ENCODE data around the gene DLX3.

Gene DLX3

DNA sequence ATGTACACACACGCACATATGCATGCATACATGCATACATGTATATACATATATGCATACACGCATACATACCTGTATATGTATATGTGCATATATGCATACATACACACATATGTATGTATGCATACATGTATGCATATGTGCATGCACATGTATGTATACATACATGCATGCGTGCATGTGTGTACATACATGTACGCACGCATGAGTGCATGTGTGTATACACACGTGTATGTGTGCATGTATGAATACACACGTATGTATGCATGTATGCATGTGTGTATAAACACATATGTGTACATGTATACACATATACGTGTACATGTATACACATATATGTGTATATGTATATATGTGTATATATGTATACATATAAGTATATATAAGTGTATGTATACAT lies 28.5 kb upstream of the DLX3 start:
- no peak for DNase-seq

DNA sequence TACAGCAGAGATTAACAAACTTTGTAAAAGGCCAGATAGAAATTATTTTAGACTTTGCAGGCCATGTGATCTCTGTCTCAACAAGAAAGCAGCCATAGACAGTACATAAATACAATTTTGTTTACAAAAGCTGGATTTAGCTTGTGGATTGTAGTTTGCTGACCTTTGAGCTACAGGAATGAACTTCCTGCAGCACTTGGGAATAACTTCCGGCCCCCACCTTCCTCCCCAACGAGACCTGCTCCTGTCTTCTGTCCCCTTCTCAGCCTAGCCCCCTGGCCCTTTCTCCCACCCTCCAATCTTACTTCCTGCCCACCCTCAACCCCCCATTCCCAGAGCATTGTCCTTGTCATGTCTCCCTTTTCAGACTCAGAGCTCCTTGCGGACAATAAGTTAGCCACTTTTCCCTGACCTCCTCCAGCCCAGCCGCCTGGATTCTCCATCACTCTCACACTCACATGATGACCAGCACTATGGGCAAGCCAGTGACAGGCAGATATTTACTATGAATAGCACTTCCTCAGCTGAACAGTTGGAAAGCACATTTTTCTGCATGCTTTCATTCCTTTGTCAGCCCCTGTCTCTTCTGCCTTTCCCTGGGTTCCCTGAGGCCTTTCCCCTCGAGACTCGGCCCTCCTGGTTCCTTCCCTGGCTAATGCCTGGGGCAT lies 27.6 kb upstream of the DLX3 start:
- DNase-seq = no peak

DNA sequence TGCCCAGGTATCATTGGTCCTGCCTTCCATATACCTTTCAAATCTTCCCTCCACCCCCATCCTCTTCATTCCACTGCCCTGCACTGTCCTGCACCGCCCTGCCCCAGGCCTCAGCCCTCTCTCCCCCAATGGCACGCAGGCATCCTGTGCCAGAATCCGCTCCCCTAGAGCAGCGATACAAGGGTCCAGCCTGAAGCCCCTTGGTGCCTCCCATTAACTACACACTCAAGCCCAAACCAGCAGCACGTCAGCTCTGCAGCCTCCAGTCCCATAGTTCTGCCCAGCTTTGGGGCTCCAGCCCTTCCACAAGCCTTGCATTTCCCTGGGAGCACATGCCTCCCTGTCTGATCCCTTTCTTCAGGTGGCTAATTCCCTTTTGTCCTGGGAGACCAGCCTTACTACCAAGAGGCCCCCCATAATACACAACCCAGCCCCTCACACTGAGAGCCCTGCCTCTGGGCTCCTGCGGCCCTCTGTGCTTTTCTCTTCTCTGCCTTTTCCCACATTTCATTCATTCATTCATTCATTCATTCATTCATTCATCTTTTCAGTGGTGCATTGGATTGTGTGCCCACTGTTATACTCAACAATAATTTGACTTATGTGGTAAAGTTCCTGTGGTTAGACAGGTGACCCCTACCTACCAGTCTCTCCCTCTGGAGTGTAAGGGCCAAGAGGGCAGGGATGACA lies 26.8 kb upstream of the DLX3 start:
- DNase-seq = no peak

DNA sequence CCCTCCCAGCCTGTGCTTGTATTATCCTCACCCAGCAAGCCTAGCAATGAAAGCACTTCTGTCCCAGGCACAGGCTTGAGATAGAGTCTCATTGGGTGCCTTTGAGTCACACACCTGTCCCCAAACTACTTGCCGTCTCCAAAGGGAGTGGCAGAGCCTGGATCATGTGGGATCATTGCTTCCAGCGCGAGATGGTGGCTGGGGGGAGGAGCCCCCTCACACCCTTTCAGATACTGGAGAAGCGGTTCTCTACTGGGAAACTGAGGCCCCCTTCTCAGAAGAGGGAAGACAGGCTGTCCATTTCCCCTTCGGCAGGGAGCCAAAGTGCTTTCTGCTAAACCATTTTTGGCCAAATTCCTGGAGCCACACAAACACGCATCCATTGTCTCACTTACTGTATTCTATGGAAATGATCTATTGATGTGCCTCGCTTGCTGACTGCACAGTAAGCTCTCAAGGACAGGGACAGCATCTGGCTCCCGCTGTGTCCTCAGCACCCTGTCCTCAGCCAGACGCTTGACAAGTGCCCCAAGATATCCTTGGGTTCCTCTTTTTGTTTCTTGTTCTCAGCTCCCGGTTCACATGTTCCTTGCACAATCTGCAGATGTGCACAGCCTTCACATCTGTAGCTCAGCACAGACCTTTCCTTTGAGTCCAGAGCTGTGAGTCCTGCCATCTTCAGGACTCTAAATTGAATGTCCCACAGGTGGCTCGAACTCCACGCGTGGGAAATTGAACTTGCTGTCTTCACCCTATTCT lies 26.0 kb upstream of the DLX3 start:
- DNase-seq = no peak

DNA sequence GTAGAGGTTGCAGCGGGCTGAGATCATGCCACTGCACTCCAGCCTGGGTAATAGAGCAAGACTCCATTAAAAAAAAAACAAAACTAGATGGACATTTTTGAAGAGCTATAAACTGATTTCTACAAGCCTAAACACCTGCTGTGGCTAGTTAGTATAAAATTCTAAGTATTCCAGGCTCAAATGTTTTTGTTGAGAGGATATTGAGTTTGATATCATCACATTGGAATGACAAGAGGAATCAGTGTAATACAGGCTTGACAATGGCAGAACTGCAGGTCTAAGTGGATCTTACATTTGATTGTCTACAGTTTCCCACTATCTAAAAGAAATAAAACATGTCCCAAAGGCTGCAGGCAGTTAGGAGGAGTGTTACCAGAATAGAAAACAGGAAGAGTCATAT lies 23.9 kb upstream of the DLX3 start:
- DNase-seq = no peak

DNA sequence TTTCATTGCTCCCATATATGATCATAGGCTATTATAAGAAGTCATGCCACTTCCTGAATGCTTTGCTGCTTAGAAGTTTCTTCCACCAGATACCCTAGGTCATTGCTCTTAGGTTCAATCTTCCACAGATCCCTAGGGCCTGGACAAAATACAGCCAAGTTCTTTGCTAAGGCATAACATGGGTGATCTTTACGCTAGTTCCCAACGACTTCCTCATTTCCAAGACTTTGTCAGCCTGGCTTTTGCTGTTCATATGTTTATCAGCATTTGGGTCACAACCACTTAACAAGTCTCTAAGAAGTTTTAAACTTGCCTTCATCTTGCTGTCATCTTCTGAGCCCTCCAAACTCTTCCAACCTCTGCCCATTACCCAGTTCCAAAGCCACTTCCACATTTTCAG lies 20.1 kb upstream of the DLX3 start:
- no peak for DNase-seq

DNA sequence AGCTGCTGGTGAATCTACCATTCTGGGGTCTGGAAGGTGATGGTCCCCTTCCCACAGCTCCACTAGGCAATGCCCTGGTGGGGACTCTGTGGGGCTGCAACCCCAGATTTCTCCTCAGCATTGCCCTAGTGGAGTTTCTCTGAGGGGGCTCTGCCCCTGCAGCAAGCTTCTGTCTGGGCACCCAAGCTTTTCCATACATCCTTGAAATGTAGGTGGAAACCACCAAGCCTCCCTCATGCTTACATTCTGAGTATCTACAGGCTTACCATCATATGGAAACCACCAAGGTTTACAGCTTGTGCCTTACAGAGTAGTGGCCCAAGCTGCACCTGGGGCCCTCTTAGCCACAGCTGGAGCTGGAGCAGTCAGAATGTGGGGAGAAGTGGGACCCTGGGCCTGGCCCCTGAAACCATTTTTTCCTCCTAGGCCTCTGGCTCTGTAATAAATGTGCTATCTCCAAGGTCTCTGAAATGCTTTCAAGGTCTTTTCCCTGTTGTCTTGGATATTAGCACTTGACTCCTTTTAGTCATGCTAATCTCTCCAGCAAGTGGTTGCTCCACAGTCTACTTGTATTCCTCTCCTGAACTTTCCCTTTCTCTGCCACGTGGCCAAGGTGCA lies 19.6 kb upstream of the DLX3 start:
- DNase-seq = no peak

DNA sequence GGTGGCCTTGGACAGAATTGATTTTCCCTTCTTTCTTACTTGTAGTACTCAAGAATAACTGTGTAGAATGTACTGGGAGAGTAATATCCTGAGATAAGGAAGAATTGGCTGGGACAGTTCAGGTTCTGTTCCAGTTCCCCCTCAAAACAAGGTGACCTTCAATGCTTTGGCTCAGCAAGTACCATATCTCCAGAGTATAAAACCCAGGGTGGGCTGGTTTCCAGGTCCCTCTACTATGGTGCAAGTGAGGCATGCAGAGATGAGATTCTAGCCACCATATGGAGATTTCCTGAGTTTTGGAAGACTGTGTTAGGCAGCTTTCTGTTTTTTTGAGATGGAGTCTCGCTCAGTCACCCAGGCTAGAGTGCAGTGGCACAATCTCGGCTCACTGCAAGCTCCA lies 18.1 kb upstream of the DLX3 start:
- no peak for DNase-seq

DNA sequence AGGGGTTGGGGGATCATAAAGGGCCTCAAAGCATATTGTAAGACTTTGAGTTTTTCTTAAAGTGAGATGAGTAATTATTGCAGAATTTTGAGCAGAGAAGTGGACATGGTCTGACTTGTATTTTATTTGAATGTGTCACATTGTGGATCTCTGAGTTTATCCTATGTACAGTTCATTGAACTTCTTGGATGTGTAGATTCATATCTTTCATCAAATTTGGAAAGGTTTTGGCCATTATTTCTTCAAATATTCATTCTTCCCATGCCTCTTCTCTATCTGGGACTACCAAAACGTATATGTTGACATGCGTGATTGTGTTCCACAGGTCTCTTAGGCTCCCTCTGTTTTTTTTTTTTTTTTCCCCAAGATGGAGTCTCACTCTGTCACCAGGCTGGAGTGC lies 14.3 kb upstream of the DLX3 start:
- no peak for DNase-seq

DNA sequence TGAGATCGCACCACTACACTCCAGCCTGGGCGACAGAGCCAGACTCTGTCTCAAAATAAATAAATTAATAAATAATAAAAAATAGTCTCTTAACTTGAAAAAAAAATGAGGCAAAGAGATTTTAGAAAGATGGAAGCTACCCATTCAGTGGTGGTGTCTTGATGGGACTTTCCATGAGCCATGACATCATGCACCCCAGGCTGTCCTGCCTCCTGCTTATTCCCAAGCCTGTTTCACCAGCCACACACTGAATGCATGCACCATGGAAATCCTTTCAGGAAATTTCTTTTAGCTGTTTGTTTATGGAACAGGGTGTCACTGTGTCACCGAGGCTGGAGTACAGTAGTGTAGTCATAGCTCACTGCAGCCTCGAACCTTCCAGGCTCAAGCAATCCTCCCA lies 8.9 kb upstream of the DLX3 start:
- DNase-seq = no peak

DNA sequence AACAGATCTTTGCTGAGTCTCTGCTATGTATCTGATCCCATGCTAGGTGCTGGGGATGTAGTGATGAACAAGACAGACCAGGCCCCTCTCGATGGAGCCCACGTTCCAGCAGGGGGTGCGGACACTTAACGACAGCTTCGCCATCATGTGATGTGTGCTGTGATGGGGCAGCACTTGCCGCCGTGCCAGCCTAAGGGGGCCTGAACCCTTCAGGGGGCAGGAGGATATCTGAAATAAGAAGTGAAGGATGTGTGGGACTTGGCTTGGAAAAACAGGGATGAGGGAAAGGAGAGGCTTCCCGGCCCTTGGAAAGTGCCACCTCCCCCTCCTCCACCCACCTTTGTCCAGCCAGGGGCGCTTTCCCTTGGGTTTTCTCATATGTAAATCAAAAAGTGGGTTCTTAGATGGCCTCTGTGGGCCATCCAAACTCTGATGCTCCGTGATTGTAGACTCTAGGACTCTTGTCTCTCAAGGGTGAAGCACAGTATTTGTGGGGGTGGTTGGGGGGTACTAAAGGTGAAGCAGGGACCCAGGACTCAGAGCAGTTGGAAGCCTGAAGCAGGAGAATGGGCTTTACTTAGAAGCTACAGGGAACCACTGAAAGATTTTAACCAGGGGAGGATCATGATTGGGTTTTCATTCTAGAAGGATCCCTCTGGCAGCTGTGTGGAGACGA lies 4.0 kb upstream of the DLX3 start:
- no peak for DNase-seq

DNA sequence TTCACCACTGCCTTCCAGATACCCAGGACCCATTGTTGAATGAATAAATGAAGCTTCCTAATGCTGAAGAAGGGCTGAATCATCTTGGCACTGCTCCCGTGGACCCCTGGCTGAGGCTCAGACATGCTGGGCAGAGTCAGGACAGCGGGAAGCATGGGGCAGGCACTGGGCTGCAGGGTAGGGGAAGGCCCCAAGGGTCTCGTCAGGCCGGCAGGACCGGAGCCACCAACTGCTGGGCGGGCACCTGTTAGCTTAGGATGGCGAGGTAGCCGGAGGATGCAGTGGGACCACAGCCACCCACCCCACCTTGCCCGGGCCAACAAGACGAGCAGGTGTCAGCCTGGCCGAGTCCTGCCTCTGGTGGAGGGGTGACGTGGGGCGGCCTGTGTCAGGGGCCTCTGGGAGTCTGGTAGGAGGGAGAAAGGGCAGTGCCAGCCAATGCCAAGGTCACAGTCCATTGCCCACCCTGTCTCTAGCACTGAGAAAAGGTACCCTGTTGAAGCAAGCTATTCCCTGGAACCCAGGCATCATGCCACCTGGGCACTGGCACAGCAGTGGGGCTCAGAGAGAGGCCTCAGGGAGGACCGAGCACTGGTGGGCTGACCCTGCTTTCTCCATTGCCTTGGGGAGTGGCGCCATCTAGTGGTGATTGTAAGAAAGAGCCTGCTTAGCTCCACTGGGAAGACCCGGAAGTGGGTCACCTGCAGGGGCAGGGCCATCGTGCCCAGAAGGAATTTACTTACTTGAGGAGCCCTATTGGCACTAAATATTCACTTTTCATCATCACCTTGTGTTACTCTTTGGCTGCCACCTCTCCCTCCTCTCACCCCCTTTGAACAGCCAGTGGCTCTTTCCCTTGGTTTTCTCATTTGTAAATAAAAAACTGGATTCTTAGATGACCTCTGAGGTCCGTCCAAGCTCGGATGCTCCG lies 3.0 kb upstream of the DLX3 start:
- DNase-seq = peak; percentile 80

DNA sequence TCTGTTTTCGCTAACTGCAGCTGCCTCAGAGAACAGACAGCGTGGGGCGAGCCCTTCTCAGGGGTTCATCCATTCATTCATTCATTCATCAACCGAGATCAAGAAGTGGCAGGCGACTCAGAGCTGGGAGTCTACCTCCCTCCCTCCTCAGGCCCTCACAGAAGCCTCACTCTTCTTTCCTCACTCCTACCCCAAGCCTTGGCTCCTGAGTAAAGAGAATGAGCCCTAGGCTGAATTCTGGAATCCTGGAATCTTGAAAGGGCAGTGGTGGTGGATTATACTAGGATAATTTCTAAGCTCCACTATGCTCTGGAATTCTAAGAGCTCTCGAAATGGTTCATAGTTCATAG lies 2.3 kb upstream of the DLX3 start:
- DNase-seq = no peak

DNA sequence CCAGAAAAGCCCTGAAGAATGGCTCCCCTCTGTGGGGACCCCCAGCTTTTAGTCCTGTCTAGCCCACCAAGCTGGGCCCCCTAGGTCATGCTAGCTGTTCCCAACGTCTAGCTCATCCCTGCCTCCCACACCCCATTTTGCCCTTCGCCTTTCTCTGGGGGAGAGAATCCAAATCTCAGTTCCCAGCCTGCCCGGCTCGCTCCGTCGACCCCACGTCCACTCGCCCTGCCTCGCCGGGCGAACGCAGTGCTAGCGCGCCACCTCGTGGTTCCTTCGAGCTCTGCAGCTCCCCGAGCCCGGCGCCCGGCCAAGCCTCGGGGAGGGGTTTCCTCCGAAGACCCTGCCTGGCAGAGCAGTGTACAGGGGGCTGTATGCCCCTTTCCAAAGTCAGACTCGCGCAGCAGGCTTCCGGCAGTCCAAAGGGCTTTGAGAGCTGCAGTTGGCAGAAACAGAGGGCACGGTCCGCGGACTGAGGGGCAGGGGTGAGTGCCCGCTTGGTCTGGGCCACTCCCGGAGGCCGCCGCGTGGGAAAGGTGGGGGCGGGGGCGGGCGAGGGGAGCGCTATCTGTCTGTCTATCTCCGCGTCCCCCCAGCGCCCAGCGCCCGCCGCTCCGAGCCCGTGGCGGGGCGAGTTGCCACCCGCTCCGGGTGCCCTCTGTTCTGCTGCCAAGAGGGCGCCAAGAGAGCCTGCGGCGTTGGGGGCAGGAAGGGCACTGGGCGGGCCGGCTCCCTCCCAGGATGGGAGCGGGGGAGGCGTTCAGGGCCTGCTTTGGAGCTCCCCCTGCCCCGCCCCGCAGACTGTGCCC lies 1.7 kb upstream of the DLX3 start:
- DNase-seq = peak; percentile 68

DNA sequence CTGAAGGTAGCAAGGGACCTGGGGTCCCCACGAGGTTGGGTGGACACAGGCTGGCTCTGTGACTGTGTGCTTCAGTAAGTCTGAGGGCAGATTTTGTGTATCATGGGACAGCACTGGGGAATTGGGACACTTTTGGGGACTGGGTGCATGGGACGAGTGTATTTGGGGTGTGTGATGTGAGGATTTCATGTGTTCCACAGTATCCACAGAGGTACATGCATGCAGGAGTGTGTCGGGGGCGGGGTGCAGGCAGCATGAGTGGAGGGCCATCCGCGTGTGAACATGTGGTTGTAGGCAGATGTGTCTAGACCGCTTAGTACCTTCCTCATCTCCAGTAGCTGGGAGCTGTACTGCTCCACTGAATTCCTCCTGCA lies 1.1 kb upstream of the DLX3 start:
- DNase-seq = no peak

DNA sequence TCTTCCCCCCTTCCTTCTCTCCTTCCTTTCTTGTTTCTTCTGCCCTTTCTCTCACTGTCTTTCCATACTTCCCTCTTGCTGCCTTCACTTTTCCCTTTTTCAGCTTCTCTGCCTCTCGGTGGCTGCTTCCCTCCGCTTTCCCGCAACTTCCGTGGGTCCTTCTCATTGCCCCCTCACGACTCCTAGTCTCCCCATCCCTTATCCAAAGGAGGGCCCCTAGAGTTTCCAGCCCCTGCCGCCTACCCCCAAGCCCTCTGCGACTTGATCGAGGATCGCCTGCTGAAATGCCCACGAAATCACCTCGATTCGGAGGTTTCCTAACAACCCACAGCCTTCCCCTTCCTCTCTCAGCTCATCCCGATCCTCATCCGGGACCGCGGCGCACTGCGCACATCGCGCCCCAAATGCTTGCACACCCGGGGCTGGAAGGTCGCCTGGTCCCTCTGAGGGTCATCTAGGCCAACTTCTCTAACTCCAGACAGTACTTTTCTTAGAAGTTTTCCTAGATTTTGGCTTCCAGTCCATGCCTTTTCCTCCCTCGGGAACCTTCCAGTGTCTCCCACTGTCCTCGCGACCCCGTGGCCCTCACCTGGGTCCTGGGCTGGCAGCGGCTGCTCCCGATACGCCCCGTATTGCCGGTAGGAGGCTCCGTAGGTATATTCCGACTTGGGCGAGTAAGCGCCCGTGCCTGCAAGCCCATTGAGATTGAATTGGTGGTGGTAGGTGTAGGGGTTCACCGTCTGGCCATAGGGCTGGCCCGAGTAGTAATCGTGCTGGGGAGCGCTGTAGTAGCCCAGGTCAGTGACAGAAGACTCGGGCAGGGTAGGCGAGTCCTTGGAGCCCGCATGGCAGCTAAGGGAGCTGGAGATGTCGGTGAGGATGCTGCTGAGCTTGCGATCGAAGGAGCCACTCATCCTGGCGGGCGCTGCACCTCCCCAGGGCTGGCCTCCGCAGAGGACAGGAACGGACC lies 654 bp downstream of the DLX3 start:
- DNase-seq = no peak

DNA sequence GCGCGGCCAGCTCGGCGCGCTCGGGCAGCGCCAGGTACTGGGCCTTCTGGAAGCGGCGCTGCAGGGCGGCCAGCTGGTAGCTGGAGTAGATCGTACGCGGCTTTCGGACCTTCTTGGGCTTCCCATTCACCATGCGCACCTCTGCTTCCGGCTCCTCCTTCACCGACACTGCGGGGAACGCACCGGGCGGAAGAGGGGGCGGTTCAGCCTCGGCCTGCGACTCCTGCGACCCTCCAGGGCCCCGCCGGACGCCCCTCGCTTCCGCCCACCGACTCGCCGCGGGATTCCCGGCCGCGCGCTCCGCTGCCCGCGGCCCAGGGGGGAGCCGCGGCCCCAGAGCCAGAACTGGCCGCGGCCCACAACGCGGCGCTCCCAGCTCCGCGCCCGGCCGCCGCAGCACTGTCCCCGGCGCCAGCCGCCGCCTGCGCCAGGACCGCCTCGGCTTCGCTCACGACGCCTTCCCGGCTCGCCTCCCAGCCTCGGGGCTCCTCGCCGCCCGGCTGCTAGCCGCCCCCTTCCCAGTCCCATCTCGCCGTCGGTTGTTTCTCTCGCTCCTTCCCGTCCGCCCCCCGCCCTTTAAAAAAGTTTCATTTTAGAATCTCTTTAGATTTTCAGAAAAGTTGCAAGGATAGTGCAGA lies 1.5 kb downstream of the DLX3 start:
- no peak for DNase-seq

DNA sequence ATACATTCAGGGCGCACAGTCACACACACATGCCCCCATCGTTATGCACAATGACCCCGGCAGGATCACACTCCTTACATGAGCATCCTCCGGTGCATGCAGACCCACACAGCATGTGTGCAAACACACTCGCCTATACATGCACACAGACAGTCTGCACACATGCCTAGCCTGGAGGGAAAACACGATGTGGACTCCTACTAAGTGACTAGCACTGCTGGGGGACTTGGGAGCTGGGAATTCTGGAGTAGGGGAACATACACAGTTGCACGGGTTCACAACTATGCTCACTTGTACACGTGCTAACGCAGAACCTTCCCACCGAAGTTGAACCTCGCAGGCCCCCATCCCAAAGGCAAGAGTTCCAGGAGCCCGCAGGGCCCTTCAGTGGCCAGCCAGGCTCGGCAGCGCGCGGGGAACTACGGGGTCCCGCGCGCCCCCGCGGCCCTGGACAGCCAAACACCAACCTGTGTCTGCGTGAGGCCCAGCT lies 2.0 kb downstream of the DLX3 start:
- no peak for DNase-seq

DNA sequence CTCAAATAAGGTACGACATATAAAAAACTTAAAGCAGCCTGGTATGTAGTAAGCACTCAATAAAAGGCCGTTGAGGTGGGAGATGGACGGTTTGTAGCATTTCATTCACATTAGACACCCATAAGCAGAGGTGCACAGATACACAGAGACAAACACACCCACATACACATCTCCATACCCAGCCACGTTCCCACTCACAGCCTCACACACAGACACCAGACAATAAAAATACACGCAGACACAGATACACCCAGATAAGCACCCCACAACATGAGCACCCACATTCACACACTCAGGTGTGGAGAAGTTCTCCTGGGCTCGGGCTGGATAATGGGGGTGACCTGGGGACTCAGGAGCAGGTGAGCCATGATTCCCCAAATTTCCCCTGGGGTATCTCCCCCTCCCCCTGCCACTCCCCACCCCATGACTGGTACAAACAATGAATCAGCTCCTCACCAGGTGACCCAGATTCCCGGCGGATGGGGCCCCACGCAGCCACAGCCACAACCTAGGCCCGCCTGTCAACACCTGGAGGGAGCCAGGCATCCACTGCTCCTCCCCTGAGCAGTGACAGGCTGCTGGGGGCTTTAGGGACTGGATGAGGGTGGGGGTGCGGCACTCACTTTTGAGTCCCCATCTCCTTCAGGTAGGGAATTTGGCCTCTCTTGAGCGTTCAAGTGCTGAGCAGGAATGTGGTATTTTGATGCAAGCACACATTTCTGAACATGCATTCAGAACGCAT lies 2.7 kb downstream of the DLX3 start:
- DNase-seq = no peak

Measured in activated CD4-positive, alpha-beta T cell treated with anti-CD3 and anti-CD28 coated beads, Interleukin-2, amount 50 U/mL, for 1 hour (primary cell).